HUES6 (cell line): ENCODE data around the gene IGF1R.
A peak's percentile ranks its signal among the peaks of the same experiment; 100 is the strongest.
"Not testable (repeated sequence)": the region's sequence is repeated elsewhere in the genome, so short reads cannot be mapped to it uniquely, and the experiment has no call there.

Source experiments
- H3K27ac ChIP-seq: 2 replicates; pipeline ENCODE4 v1.7.0; 2013; ENCODE audit warnings: low read depth, mild to moderate bottlenecking, low read length, inconsistent platforms
- H3K27me3 ChIP-seq: 2 replicates; pipeline ENCODE4 v1.6.1; 2013; ENCODE audit warnings: low read length; ENCODE audit not compliant: control insufficient read depth, insufficient read depth
- H3K36me3 ChIP-seq: 2 replicates; pipeline ENCODE4 v1.6.1; 2013; ENCODE audit warnings: low read length; ENCODE audit not compliant: control insufficient read depth, insufficient read depth
- H3K4me1 ChIP-seq: 2 replicates; pipeline ENCODE4 v1.6.1; 2013; ENCODE audit warnings: low read length; ENCODE audit not compliant: control insufficient read depth, insufficient read depth
- H3K4me3 ChIP-seq: 2 replicates; pipeline ENCODE4 v1.5.1; 2013; ENCODE audit warnings: low read depth, low read length
- H3K9ac ChIP-seq: one replicate; pipeline ENCODE4 v1.6.1; 2013; ENCODE audit warnings: mild to moderate bottlenecking, low read length
- H3K9me3 ChIP-seq: 2 replicates; pipeline ENCODE4 v1.6.1; 2013; ENCODE audit warnings: low read depth, low read length; ENCODE audit not compliant: control insufficient read depth, insufficient read depth

The IGF1R gene

DNA sequence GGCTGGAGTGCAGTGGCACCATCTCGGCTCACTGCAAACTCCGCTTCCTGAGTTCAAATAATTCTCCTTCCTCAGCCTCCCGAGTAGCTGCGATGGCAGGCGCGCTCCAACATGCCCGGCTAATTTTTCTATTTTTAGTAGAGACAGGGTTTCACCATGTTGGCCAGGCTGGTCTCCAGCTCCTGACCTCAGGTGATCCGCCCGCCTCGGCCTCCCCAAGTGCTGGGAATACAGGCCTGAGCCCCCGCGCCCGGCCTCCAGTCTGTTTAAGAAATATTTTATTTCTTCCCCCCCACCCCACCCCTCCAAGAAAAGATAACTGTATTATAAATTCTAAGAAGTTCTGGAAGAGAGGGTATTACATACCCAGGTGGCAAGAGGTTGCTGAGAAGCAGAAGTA is 29.8 kb upstream of the IGF1R start:
- H3K27me3 ChIP-seq, H3K4me3 ChIP-seq, H3K27ac ChIP-seq, H3K9ac ChIP-seq, H3K36me3 ChIP-seq, H3K4me1 ChIP-seq, H3K9me3 ChIP-seq: not testable (repeated sequence)

DNA sequence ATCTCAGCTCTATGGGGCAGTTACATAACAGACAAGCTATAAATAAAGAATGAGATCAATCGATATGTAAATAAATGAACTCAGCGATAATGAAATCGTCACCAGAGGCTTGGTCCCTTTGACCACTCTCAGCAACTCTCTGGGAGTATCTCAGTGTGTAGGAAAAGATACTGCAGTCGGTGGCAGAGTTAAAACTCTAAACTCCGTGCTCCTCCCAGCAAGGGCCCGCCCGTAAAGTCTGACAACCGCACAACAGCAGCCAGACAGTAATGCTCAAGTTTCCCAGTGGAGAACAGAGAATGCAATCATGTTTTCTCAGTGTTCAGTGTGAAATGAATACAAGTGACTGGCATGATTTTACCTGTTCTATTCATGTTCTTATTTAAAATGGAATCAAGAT is 28.3 kb upstream of the IGF1R start:
- Histone ChIP-seq H3K27ac (no peak overlapping the region), H3K27me3 (no peaks in the 10 kb centered on the region), H3K9me3 (no peaks in the 10 kb centered on the region), H3K4me3 (no peak overlapping the region), H3K36me3 (no peaks in the 10 kb centered on the region), H3K9ac (no peak overlapping the region), H3K4me1 (no peaks in the 10 kb centered on the region)

DNA sequence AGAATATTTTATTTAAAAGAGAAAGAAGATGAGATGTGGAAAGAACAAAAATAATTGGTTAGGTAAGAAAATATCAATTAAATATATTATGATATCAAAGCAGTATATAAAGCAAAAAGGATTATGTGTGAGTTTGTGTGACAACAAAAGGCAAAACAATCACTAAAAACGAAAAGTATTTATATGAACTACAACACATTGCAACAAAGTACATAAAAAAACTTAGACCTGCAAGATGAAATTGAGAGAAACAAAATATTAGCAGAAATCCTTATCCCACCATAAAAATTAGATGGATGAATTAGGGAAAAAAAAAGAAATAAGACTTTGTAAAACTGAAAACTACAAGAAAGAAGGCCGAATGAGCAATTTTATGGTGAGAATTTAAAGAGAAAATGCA is 27.3 kb upstream of the IGF1R start:
- no peaks in the 10 kb centered on the region for H3K4me1 ChIP-seq
- H3K27ac ChIP-seq = no peak overlapping the region
- H3K27me3 ChIP-seq = no peaks in the 10 kb centered on the region
- H3K4me3 ChIP-seq = no peak overlapping the region
- H3K9ac ChIP-seq = no peak overlapping the region
- no peaks in the 10 kb centered on the region for H3K36me3 ChIP-seq
- no peaks in the 10 kb centered on the region for H3K9me3 ChIP-seq

DNA sequence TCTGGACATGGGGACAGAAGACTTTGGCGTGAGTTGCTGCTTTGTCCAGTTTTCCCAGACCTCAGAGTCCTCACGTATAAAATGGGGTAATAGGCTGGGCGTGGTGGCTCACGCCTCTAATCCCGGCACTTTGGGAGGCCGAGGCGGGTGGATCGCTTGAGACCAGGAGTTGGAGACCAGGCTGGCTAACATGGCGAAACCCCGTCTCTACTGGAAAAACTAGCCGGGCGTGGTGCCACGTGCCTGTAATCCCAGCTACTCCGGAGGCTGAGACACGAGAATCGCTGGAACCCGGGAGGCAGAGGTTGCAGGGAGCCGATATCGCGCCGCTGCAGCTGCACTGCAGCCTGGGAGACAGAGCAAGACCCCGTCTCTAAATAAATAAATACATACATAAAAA is 22.7 kb upstream of the IGF1R start:
- Histone ChIP-seq H3K4me3 (no peak overlapping the region), H3K9ac (no peak overlapping the region), H3K4me1 (no peaks in the 10 kb centered on the region), H3K9me3 (no peaks in the 10 kb centered on the region), H3K27ac (no peak overlapping the region), H3K36me3 (no peaks in the 10 kb centered on the region), H3K27me3 (no peaks in the 10 kb centered on the region)

DNA sequence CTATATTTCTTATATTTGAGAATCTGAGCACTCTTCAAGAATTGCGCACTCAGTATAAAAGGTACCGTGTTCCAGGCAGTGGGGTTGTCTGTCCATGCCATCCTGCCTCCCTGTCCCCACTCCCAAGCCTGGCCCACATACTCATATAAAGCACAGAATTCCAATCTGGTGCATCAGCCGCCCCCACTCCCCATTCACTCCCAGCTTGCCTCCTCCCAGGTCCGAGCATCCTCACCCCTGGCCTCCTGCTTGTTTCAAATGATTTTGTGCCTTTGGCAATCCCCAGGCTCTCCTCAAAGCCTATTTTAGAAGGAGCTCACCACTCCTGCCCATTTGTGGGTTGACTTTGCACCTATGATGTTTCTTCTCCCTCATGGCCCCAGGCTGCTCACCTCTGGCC is 22.2 kb upstream of the IGF1R start:
- no peaks in the 10 kb centered on the region for H3K27me3 ChIP-seq
- H3K9ac ChIP-seq = no peak overlapping the region
- no peak overlapping the region for H3K27ac ChIP-seq
- H3K36me3 ChIP-seq = no peaks in the 10 kb centered on the region
- H3K9me3 ChIP-seq = no peaks in the 10 kb centered on the region
- no peak overlapping the region for H3K4me3 ChIP-seq
- H3K4me1 ChIP-seq = no peaks in the 10 kb centered on the region

DNA sequence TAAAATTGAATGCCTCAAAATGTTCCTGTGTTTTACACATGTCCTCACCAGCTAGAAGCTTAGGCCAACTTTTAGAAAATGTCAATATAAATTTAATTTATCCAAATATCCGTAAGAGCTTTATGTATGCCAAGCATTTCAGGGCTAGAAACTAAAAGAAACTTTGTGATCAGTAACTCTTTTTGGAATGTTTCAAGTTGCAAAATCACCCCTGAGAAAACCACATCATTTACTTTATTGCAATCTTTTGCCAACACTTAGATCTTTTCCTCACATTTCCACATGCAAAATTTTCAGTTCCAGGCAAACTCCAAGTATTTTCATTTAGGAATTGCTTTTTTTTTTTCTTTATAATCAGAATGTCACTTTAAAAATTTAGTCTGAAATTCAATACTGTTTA is 20.1 kb upstream of the IGF1R start:
- H3K4me3 ChIP-seq = no peak overlapping the region
- no peaks in the 10 kb centered on the region for H3K27me3 ChIP-seq
- no peaks in the 10 kb centered on the region for H3K4me1 ChIP-seq
- no peaks in the 10 kb centered on the region for H3K36me3 ChIP-seq
- no peaks in the 10 kb centered on the region for H3K9me3 ChIP-seq
- no peak overlapping the region for H3K27ac ChIP-seq
- no peak overlapping the region for H3K9ac ChIP-seq

DNA sequence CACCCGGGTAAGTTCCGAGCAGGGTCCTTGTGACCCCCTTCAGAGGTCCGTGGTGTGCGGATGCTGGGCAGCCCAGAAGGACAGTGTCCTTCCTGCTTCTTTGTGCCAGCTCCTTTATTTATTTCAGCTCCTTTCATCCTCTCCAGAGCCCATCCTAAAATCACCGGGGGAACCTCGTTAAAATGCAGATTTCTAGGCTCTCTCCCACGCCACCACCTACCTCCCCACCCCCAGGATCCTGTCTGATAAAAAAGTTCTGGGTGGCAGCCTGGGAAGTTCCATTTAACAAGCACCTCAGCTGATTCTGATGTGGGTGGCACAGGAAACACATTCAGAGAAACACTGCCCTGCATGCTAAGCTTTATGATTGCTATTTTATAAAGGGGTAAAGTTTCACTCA is 12.5 kb upstream of the IGF1R start:
- no peak overlapping the region for H3K4me3 ChIP-seq
- no peaks in the 10 kb centered on the region for H3K9me3 ChIP-seq
- H3K27me3 ChIP-seq = no peaks in the 10 kb centered on the region
- H3K36me3 ChIP-seq = no peaks in the 10 kb centered on the region
- no peak overlapping the region for H3K9ac ChIP-seq
- no peak overlapping the region for H3K27ac ChIP-seq
- peaks cover 11% of the 10 kb centered on the region for H3K4me1 ChIP-seq

DNA sequence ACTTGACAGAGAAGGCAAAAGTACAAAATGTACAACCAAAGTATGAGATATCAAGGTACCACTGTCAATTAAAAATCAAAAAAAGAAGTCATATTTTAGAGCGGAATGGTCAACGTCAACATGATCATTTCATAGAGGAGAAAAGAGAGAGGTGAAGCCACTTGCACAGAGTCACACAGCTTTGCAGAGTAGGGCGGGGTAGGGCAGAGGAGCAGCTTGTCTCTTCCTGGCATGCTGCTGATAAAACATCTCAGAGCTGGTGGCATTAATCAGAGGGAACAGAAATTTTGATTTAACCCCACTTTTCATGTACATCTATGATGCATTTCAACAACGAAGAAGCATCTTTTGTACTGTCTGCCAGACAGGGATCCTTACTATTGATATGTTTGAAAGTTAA is 5.2 kb upstream of the IGF1R start:
- Histone ChIP-seq H3K9me3 (no peaks in the 10 kb centered on the region), H3K4me3 (no peak overlapping the region), H3K27ac (no peak overlapping the region), H3K9ac (no peak overlapping the region), H3K36me3 (no peaks in the 10 kb centered on the region), H3K27me3 (no peaks in the 10 kb centered on the region), H3K4me1 (no peaks in the 10 kb centered on the region)

DNA sequence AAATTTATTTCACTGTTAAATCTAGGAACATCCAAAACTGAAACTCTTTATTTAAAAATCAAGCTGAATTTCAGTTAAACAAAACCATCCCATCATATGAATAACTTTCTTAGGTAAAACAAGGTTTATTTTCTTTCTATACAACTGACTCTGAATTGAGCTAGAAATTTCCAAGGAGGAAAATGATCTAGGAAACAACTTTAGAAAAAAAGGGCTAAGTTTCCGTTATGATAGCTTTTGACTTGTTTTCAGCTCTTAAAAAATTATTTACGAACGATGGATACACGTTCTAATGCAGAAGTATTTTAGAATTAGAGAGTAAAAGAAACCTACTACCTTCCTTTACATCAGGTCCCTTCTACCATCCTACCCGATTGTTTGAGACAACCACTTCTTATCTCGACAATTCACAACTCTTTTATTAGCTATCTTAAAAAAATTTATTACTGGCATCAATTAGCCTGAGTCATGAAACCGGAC is 1.8 kb upstream of the IGF1R start:
- H3K9ac ChIP-seq = peak overlapping the region; percentile 82
- H3K4me3 ChIP-seq = peak overlapping the region; percentile 78
- peak overlapping the region; percentile 5; the same call in 1 of the 2 replicates for H3K27ac ChIP-seq

DNA sequence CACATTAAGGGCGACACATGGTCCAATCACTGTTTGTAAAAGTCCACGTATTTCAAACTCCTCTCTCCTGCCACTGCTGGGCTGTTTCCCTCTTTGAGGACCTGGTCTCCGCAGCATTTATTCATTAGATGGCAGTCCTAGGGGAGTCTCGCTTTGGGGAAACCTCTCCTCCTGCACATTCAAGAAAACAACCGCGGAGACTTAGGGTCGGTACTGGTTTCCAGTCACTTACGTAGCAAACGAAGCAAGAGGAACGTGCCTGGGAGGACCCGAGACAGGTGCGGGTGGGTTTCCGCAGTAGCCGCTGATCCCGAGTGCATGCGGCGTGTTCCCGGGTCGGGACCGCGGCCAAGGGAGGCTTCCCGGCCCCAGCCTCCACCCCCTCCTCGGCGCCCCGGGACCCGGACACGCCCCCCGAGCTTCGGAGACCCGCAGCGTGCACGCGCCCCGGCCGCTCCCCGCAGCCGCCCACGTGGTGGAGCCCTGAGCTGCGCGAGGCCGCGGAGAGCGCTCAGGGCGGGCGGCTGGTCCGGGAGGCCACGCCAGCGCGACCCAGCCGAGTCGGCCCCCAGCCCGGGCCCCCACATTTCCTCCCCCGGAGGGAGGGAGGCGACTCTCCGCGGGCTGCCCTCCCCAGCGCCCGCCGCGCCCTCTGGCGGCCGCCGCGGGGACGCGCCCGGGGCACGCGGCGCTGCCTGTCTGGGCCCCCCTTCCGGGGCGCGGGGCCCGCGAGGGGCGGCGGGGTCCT is 1.1 kb upstream of the IGF1R start:
- H3K27me3 ChIP-seq = no peaks in the 10 kb centered on the region
- no peaks in the 10 kb centered on the region for H3K36me3 ChIP-seq
- peak overlapping the region; percentile 95 for H3K27ac ChIP-seq
- peak overlapping the region; percentile 78 for H3K4me3 ChIP-seq
- H3K9ac ChIP-seq = peak overlapping the region; percentile 82
- no peaks in the 10 kb centered on the region for H3K9me3 ChIP-seq
- H3K4me1 ChIP-seq = peaks cover 6% of the 10 kb centered on the region

More for the DNA sequence above, 1.8 kb upstream of the IGF1R start:
- Histone ChIP-seq H3K36me3 (no peaks in the 10 kb centered on the region), H3K4me1 (0 out of 2 replicates have a peak, but pooled peaks cover under 1% of the 10 kb centered on the region), H3K9me3 (no peaks in the 10 kb centered on the region), H3K27me3 (no peaks in the 10 kb centered on the region)

DNA sequence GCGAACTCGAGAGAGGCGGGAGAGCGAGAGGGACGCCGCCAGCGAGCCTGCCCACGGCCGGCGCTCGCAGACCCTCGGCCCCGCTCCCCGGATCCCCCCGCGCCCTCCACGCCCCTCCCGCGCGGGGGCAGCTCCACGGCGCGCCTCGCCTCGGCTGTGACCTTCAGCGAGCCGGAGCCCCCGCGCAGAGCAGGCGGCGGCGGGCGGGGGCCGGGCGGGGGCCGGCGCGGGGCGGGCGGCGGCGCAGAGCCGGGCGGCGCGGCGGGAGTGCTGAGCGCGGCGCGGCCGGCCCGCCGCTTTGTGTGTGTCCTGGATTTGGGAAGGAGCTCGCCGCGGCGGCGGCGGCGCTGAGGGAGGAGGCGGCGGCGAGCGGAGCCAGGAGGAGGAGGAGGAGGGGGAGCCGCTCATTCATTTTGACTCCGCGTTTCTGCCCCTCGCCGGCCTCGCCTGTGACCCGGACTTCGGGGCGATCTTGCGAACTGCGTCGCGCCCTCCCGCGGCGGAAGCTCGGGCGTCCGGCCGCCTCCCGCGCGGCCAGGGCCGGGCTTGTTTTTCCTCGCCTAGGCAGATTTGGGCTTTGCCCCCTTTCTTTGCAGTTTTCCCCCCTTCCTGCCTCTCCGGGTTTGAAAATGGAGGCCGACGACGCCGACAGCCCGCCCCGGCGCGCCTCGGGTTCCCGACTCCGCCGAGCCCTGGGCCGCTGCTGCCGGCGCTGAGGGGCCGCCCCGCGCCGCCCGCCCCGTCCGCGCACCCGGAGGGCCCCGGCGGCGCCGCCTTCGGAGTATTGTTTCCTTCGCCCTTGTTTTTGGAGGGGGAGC is 524 bp downstream of the IGF1R start:
- Histone ChIP-seq H3K4me3 (peak overlapping the region; percentile 81), H3K27ac (peak overlapping the region; percentile 92), H3K9ac (peak overlapping the region; percentile 84), H3K27me3 (no peaks in the 10 kb centered on the region), H3K36me3 (no peaks in the 10 kb centered on the region), H3K4me1 (peaks cover 20% of the 10 kb centered on the region), H3K9me3 (no peaks in the 10 kb centered on the region)
